Upper lobe of left lung (tissue), 4 donors: ENCODE data around the gene CHPF2.

Experiments
- CTCF ChIP-seq, 6 experiments: fragments of 450-650 bp in 4 of 6; fragments of 200-600 bp in 2 of 6; sonication (generic) in 2 of 6; IDR thresholded peaks; one replicate each; pipeline ENCODE4 v1.5.1; 2016 to 2019; ENCODE audit warnings: antibody characterized with exemption in 6 of 6
- POLR2A ChIP-seq, 4 donors: fragments of 450-650 bp; IDR thresholded peaks; one replicate each; pipeline ENCODE4 v1.5.1; 2016 to 2017; ENCODE audit warnings: antibody characterized with exemption in 4 of 4, mild to moderate bottlenecking in 2 of 4
- POLR2AphosphoS5 ChIP-seq, 2 donors: sonication (generic); formaldehyde crosslinking; IDR thresholded peaks; one replicate each; pipeline ENCODE4 v1.5.1; 2017; ENCODE audit warnings: antibody characterized with exemption in 2 of 2

DNA sequence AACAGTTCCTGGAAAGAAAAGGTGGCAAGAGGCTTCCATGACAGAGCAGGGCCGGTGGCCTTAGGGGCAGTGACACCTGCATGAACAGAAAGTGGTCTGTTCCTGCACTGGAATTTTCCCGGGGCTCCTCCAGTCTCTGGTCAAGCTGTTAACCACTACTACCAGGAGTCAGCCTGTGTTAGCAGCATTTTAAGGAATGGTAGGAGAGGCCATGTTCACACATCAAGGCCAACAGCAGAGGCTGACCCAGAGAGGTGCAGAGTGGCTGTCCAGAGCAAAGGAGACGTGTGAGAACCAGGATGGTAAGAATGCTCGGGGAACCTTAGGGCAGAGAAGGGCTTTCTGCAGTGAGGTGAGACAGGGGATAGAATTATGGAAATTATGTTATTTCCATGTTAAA, 30.5 kb upstream of the CHPF2 start:
- TF ChIP-seq POLR2A (IDR thresholded peaks at IDR 0.05): no peak
- no peak for TF ChIP-seq CTCF (IDR thresholded peaks at IDR 0.05)
- TF ChIP-seq POLR2AphosphoS5 (IDR thresholded peaks at IDR 0.05): no peak
